GM18951 (cell line): ENCODE results near the gene SLC5A11.

ENCODE experiments used
- POLR2A ChIP-seq: IDR thresholded peaks from 4 replicates; pipeline ENCODE4 v1.6.1; 2011; ENCODE audit warnings: mild to moderate bottlenecking; ENCODE audit not compliant: insufficient read length, insufficient read depth; ENCODE audit errors: extremely low read depth
- in situ Hi-C: fragments of 300-500 bp; cut with MboI; formaldehyde crosslinking; loops from one replicate; pipeline ENCODE4 v1.12.0; 2022; ENCODE audit warnings: low sequenced_read_pairs, mixed read lengths, inconsistent platforms; ENCODE audit not compliant: unreplicated experiment

Gene SLC5A11

GRCh38 chr16:24930440-24930839 is 84.7 kb downstream of the SLC5A11 start:
- TF ChIP-seq POLR2A = no peak
- in situ Hi-C loops = no loop called here

- TF ChIP-seq POLR2A = no peak
- in situ Hi-C loops = no loop called here
Measured at GRCh38 chr16:24931091-24931490, 85.3 kb downstream of the SLC5A11 start.

DNA sequence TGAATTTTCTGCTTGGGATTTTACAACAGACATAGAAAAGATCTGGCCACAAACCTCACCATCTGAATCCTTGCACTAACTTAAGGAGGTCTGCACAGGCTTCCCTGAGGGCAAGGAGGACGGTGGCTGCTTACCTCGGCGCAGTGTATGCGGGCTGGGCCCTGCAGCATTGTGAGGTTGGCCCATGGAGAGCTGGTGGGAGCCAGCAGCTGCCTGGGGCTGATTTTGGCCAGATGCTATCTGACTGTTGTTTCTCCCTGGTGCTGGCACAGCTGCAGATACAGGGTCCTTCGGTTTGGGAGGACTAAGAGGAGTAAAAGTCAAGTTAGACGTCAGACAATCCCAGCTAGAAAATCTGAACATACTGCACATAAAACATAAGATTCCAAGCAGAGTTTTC is 89.6 kb downstream of the SLC5A11 start:
- in situ Hi-C loops = no loop called here
- TF ChIP-seq POLR2A = no peak

GRCh38 chr16:24936151-24936550 is 90.4 kb downstream of the SLC5A11 start:
- in situ Hi-C loops = no loop called here
- TF ChIP-seq POLR2A = no peak

DNA sequence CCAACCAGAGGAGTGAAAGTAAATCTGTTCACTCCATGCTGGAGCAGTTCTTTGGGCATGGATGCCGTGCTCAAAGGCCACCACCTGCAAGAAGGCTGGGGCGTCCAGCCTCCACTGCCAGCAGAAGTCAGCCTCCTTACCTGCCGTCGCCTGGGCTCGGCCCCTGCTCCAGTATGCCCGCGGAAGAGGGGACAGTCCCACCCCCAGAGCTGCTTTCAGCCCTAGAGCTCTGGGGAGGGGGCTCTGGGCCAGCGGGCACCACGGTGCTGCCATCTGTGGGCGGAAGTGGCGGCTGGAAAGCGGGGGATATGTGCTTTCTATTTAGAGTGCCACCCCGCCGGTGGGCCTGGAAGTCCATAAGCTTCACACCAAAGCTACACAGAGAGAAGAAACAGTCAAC is 93.5 kb downstream of the SLC5A11 start:
- in situ Hi-C loops = no loop called here
- TF ChIP-seq POLR2A = no peak

GRCh38 chr16:24939738-24940137 is 94.0 kb downstream of the SLC5A11 start:
- TF ChIP-seq POLR2A = no peak
- in situ Hi-C loops = no loop called here

DNA sequence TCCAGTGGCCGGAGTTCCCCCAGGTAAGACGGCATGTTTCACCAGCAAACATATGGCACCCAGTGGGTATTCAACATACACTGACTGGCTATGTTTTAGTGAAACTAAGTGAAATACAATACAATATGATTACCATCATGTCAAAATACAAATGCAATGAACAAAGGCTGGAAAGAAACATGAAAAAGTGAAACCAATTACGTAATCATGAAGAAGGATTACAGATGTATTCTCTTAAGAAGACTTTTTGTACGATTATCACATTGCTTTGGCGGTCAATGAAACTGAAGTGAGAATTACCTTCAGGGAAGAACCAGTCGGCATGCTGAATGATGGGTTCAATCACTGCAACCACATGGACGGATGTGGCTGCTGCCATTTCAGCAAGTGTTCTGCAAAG is 97.7 kb downstream of the SLC5A11 start:
- no peak for TF ChIP-seq POLR2A
- in situ Hi-C loops = no loop called here

- in situ Hi-C loops = no loop called here
- TF ChIP-seq POLR2A = no peak
Measured at GRCh38 chr16:24944206-24944605, 98.4 kb downstream of the SLC5A11 start.

DNA sequence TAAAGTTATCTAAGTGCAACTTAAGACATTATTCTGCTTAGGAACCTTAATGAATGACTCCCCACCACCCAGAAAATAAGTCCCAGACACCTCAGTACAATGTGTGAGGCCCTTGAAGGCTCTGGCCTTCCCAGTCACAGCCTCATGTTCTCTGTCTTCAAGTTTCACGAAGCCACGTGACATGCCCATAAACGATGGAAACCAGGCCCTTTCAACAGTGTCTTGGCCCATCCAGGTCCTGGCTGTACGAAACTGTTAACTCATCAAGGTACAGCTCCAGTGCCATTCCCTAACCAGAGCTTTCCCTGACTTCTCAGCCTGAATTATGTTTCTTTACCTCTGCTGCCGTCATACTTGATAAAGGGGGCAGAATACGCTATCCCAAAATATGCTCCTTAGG is 100.4 kb downstream of the SLC5A11 start:
- in situ Hi-C loops = no loop called here
- TF ChIP-seq POLR2A = no peak

GRCh38 chr16:24950275-24950674 is 104.5 kb downstream of the SLC5A11 start:
- in situ Hi-C loops = no loop called here
- no peak for TF ChIP-seq POLR2A

- in situ Hi-C loops = no loop called here
- no peak for TF ChIP-seq POLR2A
Measured at GRCh38 chr16:24953306-24953705, 107.5 kb downstream of the SLC5A11 start.

GRCh38 chr16:24953721-24954120 is 108.0 kb downstream of the SLC5A11 start:
- TF ChIP-seq POLR2A = no peak
- in situ Hi-C loops = no loop called here

DNA sequence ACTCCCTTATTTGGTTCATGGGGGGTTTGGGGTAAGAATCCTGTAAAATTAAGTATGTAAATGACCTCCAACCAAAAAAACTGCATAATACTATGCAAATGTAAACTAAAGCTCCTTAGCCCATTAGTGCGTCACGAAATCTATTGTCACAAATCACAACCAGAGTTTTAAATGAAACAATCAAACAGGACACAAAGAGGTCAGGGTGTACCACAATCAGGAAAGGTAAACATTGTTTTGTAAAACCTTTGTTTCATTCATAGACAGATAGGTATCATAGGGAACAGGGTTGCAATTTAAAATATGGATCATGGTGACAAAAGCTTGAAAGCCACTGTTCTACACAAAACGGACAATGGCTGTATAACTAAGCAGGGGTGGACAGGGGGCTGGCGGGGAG is 108.4 kb downstream of the SLC5A11 start:
- in situ Hi-C loops = no loop called here
- no peak for TF ChIP-seq POLR2A

GRCh38 chr16:24955975-24956731 is 110.4 kb downstream of the SLC5A11 start:
- in situ Hi-C loops = no loop called here
- no peak for TF ChIP-seq POLR2A

- TF ChIP-seq POLR2A = no peak
- in situ Hi-C loops = no loop called here
Measured at GRCh38 chr16:24957887-24958286, 112.1 kb downstream of the SLC5A11 start.
